GM12873 (cell line): ENCODE measurements around the gene C3.
A peak's percentile ranks its signal among the peaks of the same experiment; 100 is the strongest.

Source experiments
- CTCF ChIP-seq: IDR thresholded peaks from 2 replicates; pipeline ENCODE4 v1.5.1; 2012; ENCODE audit warnings: low read depth, mild to moderate bottlenecking, moderate library complexity, low read length, control low read depth; ENCODE audit not compliant: insufficient read depth; ENCODE audit errors: missing control alignments

The C3 gene

GRCh38 chr19:6680141-6680540 is 40.3 kb downstream of the C3 start:
- no peak for TF ChIP-seq CTCF

GRCh38 chr19:6679139-6679538 is 41.3 kb downstream of the C3 start:
- TF ChIP-seq CTCF = no peak

GRCh38 chr19:6678690-6679109 is 41.8 kb downstream of the C3 start:
- no peak for TF ChIP-seq CTCF

- no peak for TF ChIP-seq CTCF
Measured at GRCh38 chr19:6677883-6678689, 42.4 kb downstream of the C3 start.

GRCh38 chr19:6677495-6677882 is 43.0 kb downstream of the C3 start:
- no peak for TF ChIP-seq CTCF

- TF ChIP-seq CTCF = no peak
Measured at GRCh38 chr19:6676288-6676687, 44.2 kb downstream of the C3 start.

GRCh38 chr19:6674868-6675305 is 45.6 kb downstream of the C3 start:
- peak; percentile 50 for TF ChIP-seq CTCF
